ENCODE measurements around the gene SLC26A4.

- TF ChIP-seq SIX5 (IDR thresholded peaks at IDR 0.05; ENCODE audit: borderline replicate concordance in 1 of 2, insufficient read depth in 1 of 2, low read depth in 1 of 2, low read length in 2 of 2), result no peak
- no peak for TF ChIP-seq ETV6 (IDR thresholded peaks at IDR 0.05; ENCODE audit: borderline replicate concordance in 1 of 2, low read depth in 2 of 2, low read length in 1 of 2)
- TF ChIP-seq ETV6 (CRISPR knock-in tag; IDR thresholded peaks at IDR 0.05; ENCODE audit: borderline replicate concordance), result no peak
- no peak for TF ChIP-seq ZNF785 (CRISPR knock-in tag; IDR thresholded peaks at IDR 0.05)
- TF ChIP-seq POLR2B (IDR thresholded peaks at IDR 0.05; ENCODE audit: low read depth, partially characterized antibody), result no peak
- no peak for TF ChIP-seq PHF8 (IDR thresholded peaks at IDR 0.05; ENCODE audit: borderline replicate concordance, low read length)
- TF ChIP-seq, protein P1, sequence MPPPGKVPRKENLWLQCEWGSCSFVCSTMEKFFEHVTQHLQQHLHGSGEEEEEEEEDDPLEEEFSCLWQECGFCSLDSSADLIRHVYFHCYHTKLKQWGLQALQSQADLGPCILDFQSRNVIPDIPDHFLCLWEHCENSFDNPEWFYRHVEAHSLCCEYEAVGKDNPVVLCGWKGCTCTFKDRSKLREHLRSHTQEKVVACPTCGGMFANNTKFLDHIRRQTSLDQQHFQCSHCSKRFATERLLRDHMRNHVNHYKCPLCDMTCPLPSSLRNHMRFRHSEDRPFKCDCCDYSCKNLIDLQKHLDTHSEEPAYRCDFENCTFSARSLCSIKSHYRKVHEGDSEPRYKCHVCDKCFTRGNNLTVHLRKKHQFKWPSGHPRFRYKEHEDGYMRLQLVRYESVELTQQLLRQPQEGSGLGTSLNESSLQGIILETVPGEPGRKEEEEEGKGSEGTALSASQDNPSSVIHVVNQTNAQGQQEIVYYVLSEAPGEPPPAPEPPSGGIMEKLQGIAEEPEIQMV (tag; conservative IDR thresholded peaks at IDR 0.05; ENCODE audit: low read depth), result no peak
- no peak for TF ChIP-seq CTCF (IDR thresholded peaks at IDR 0.05 in 2 of 3, conservative IDR thresholded peaks at IDR 0.05 in 1 of 3; ENCODE audit: insufficient read depth in 2 of 3, low read depth in 1 of 3, low read length in 3 of 3)
- TF ChIP-seq, protein P2, sequence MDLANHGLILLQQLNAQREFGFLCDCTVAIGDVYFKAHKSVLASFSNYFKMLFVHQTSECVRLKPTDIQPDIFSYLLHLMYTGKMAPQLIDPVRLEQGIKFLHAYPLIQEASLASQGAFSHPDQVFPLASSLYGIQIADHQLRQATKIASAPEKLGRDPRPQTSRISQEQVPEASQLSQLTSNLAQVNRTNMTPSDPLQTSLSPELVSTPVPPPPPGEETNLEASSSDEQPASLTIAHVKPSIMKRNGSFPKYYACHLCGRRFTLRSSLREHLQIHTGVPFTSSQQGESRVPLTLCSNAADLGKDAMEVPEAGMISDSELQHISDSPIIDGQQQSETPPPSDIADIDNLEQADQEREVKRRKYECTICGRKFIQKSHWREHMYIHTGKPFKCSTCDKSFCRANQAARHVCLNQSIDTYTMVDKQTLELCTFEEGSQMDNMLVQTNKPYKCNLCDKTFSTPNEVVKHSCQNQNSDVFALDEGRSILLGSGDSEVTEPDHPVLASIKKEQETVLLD (IDR thresholded peaks at IDR 0.05), result no peak
Observed at GRCh38 chr7:107632492-107632865, 28.1 kb upstream of the SLC26A4 start.
